Uterine smooth muscle cell (primary cell): Measurements from ENCODE around the gene KIFC1. TPM values are rescaled to one million over a fixed set of nuclear protein-coding genes. Genes with fewer than 3 reads are reported as not detected.

ENCODE experiments used
- total RNA-seq: library from RNA; depleted of rRNA; stranded (reverse); fragments of >200 nt; gene quantifications from 2 replicates; pipeline ENCODE4 v1.2.3, GENCODE V29; 2014

Gene KIFC1
- total RNA-seq: 15.0 and 57.7 TPM in 2 replicates

GRCh38 chr6:33391278-33391921, at the start of gene KIFC1:
KIFC1 (plus strand) TSS chr6:33391823; CDS start chr6:33391986, 163 bp downstream.

GRCh38 chr6:33410711-33411631, 19.3 kb downstream of the KIFC1 start, which contains the start of gene PHF1:
PHF1 (plus strand) TSS chr6:33411014; CDS start chr6:33412264, 1,250 bp downstream.

GRCh38 chr6:33417903-33418689, 26.5 kb downstream of the KIFC1 start, which contains the start of gene CUTA:
CUTA (minus strand) TSS chr6:33418107; CDS start chr6:33418000, 107 bp downstream.

GRCh38 chr6:33419580-33420490, 28.2 kb downstream of the KIFC1 start, which contains the start of gene SYNGAP1:
SYNGAP1 (plus strand) TSS chr6:33420065; CDS start chr6:33420265, 200 bp downstream.

GRCh38 chr6:33454009-33454946, 62.7 kb downstream of the KIFC1 start, which contains the start of gene ZBTB9:
ZBTB9 (plus strand) TSS chr6:33454576; CDS start chr6:33455101, 525 bp downstream.

Other genes with a start within 250 kb of the KIFC1 start
- gene COL11A2, start 199.4 kb upstream of the KIFC1 start, total RNA-seq: 0.11 and 0.12 TPM in 2 replicates
- gene RXRB, start 191.2 kb upstream of the KIFC1 start, total RNA-seq: 23.9 and 25.0 TPM in 2 replicates
- 129 and 159 TPM in 2 replicates for gene SLC39A7, start 191.0 kb upstream of the KIFC1 start, total RNA-seq
- 2.7 and 8.9 TPM in 2 replicates for gene HSD17B8, start 187.2 kb upstream of the KIFC1 start, total RNA-seq
- 26.7 and 34.0 TPM in 2 replicates for gene RING1, start 183.3 kb upstream of the KIFC1 start, total RNA-seq
- gene VPS52, start 119.9 kb upstream of the KIFC1 start, total RNA-seq: 35.0 and 35.6 TPM in 2 replicates
- 3,212 and 3,760 TPM in 2 replicates for gene RPS18, start 119.7 kb upstream of the KIFC1 start, total RNA-seq
- gene B3GALT4, start 114.7 kb upstream of the KIFC1 start, total RNA-seq: 4.4 and 5.3 TPM in 2 replicates
- gene WDR46, start 102.6 kb upstream of the KIFC1 start, total RNA-seq: 79.9 and 102 TPM in 2 replicates
- gene PFDN6, start 102.2 kb upstream of the KIFC1 start, total RNA-seq: 38.9 and 42.8 TPM in 2 replicates
- gene RGL2, start 92.9 kb upstream of the KIFC1 start, total RNA-seq: 20.1 and 23.9 TPM in 2 replicates
- 33.0 and 49.9 TPM in 2 replicates for gene TAPBP, start 77.7 kb upstream of the KIFC1 start, total RNA-seq
- 19.5 and 24.2 TPM in 2 replicates for gene ZBTB22, start 74.1 kb upstream of the KIFC1 start, total RNA-seq
- 24.7 and 70.2 TPM in 2 replicates for gene DAXX, start 68.9 kb upstream of the KIFC1 start, total RNA-seq
- gene PHF1, start 19.2 kb downstream of the KIFC1 start, total RNA-seq: 23.0 and 29.7 TPM in 2 replicates
- gene CUTA, start 26.3 kb downstream of the KIFC1 start, total RNA-seq: 109 and 129 TPM in 2 replicates
- 4.6 and 6.0 TPM in 2 replicates for gene SYNGAP1, start 28.2 kb downstream of the KIFC1 start, total RNA-seq
- gene ZBTB9, start 62.8 kb downstream of the KIFC1 start, total RNA-seq: 5.0 and 5.7 TPM in 2 replicates
- 13.0 and 18.0 TPM in 2 replicates for gene BAK1, start 188.5 kb downstream of the KIFC1 start, total RNA-seq
- 55.4 and 86.4 TPM in 2 replicates for gene ITPR3, start 229.5 kb downstream of the KIFC1 start, total RNA-seq